Testis (tissue), 3 donors: ENCODE data around the gene TPO. TPM values are rescaled to one million over a fixed set of nuclear protein-coding genes. Genes with fewer than 3 reads are reported as not detected.

ENCODE experiments used
- DNase-seq: peaks from one replicate; pipeline ENCODE4 v3.0.0-alpha.2; 2019
- H3K27ac ChIP-seq, 2 donors: fragments of 200-600 bp; sonication (generic); one replicate each; pipeline ENCODE4 v1.5.1; 2019
- H3K27me3 ChIP-seq: fragments of 200-600 bp; sonication (generic); one replicate; pipeline ENCODE4 v1.5.1; 2019
- H3K36me3 ChIP-seq: fragments of 200-600 bp; sonication (generic); one replicate; pipeline ENCODE4 v1.5.1; 2017; ENCODE audit warnings: low read depth; ENCODE audit errors: missing control alignments
- H3K4me1 ChIP-seq: fragments of 200-600 bp; sonication (generic); one replicate; pipeline ENCODE4 v1.5.1; 2019
- H3K4me3 ChIP-seq, 2 donors: fragments of 200-600 bp; sonication (generic); one replicate each; pipeline ENCODE4 v1.5.1; 2017 to 2019
- H3K9me3 ChIP-seq: fragments of 200-600 bp; sonication (generic); one replicate; pipeline ENCODE4 v1.5.1; 2017
- CTCF ChIP-seq, 3 experiments: fragments of 450-650 bp in 2 of 3; fragments of 200-600 bp in 1 of 3; sonication (generic) in 1 of 3; IDR thresholded peaks; one replicate each; pipeline ENCODE4 v1.5.1; 2016 to 2019; ENCODE audit warnings: antibody characterized with exemption in 3 of 3, mild to moderate bottlenecking in 2 of 3, moderate library complexity in 1 of 3
- POLR2A ChIP-seq: fragments of 450-650 bp; IDR thresholded peaks from one replicate; pipeline ENCODE4 v1.6.1; 2017; ENCODE audit warnings: antibody characterized with exemption, mild to moderate bottlenecking, moderate library complexity
- WGBS, 2 donors: methylation state at CpG; one replicate each; pipeline ENCODE4 v1.1.5; 2018; 5-methylcytosine and 5-hydroxymethylcytosine counted together
- intact Hi-C: fragments of 100-400 bp; cut with DNase I; formaldehyde crosslinking; loops from one replicate; pipeline ENCODE4 v1.15.1; 2023; ENCODE audit warnings: low total_unique reads
- polyA plus RNA-seq: library from polyadenylated mRNA; stranded (reverse); fragments of 350-450 nt; fragmentation: Illumina TruSeq; extraction: RNeasy Lipid Tissue Mini Kit (QIAGEN cat#74804); gene quantifications from one replicate; pipeline ENCODE4 v1.2.3, GENCODE V29; 2014; ENCODE audit warnings: low read depth, low replicate concordance; ENCODE audit not compliant: insufficient read depth
- total RNA-seq, 2 donors: library from RNA; depleted of rRNA; stranded (reverse); fragments of >200 nt; gene quantifications; one replicate each; pipeline ENCODE4 v1.2.3, GENCODE V29; 2016

The TPO gene
- total and polyA plus RNA-seq, 3 donors from 2014 or later: 2.9 to 5.6 (median 2.9) TPM

DNA sequence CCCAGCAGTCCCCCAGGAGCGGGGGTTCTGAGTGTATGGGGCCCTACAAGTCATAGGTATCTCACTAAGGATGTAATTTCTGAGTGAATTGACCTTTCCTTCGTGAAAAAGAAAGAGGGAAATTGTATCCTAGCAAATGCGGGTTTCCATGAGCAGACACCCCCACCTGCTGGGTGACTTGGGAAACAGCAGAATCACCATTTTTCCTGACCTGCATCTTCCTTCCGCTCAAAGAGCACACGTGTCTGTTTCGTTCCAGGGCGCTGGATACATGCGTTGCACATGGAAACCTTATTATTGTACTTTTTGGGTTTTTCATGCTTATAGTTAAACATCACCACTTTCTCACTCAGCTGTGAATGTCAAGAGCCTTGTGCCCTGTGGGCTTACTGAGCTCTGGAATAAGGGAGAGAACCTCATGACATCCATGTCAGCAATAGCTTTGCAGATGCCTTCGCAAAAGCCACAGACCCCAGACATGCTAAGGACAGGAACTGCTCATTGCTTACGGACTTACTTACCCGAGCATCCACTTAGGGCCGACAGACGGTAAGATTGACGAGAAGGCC is 132.8 kb downstream of the TPO start:
- Histone ChIP-seq H3K27me3 (no peaks in the 10 kb centered on the region), H3K4me3 (no peak overlapping the region), H3K36me3 (no peaks in the 10 kb centered on the region), H3K27ac (no peak overlapping the region), H3K9me3 (no peaks in the 10 kb centered on the region), H3K4me1 (no peaks in the 10 kb centered on the region)
- intact Hi-C loops: loop anchor here (10.0 kb wide), 1 partner anchor 591 kb away; the partner anchor contains the start of gene SNTG2
- 46 to 54% methylated on average over 14 of the region's 14 CpGs for whole genome bisulfite sequencing, 2 donors
- peak; percentile 77 to 84 (median 80) for TF ChIP-seq CTCF (IDR thresholded peaks at IDR 0.05)
- no peak for TF ChIP-seq POLR2A
- DNase-seq: peak; percentile 57

- no peak overlapping the region for H3K27ac ChIP-seq
- H3K4me1 ChIP-seq: no peaks in the 10 kb centered on the region
- H3K36me3 ChIP-seq: no peaks in the 10 kb centered on the region
- no peak overlapping the region for H3K4me3 ChIP-seq
- no peak for DNase-seq
- 85 to 91% methylated on average over 5 to 10 of the region's 10 CpGs for WGBS, 2 donors
- intact Hi-C loops: loop anchor here (10.0 kb wide), 1 partner anchor 592 kb away; the partner anchor contains the start of gene SNTG2
- TF ChIP-seq CTCF (IDR thresholded peaks at IDR 0.05) (no peak), POLR2A (no peak)
- no peaks in the 10 kb centered on the region for H3K27me3 ChIP-seq
- no peaks in the 10 kb centered on the region for H3K9me3 ChIP-seq
These were observed 133.6 kb downstream of the TPO start for GRCh38 chr2:1546901-1547300.

GRCh38 chr2:1548910-1549673 is 135.8 kb downstream of the TPO start:
- Histone ChIP-seq H3K27me3 (no peaks in the 10 kb centered on the region), H3K9me3 (no peaks in the 10 kb centered on the region), H3K36me3 (no peaks in the 10 kb centered on the region), H3K27ac (no peak overlapping the region), H3K4me1 (no peaks in the 10 kb centered on the region), H3K4me3 (no peak overlapping the region)
- no peak for DNase-seq
- TF ChIP-seq CTCF (IDR thresholded peaks at IDR 0.05) (no peak), POLR2A (no peak)
- intact Hi-C loops: loop anchor here (10.0 kb wide), 1 partner anchor 594 kb away; the partner anchor contains the start of gene SNTG2
- 91 to 96% methylated on average over 8 to 15 of the region's 15 CpGs for WGBS, 2 donors

DNA sequence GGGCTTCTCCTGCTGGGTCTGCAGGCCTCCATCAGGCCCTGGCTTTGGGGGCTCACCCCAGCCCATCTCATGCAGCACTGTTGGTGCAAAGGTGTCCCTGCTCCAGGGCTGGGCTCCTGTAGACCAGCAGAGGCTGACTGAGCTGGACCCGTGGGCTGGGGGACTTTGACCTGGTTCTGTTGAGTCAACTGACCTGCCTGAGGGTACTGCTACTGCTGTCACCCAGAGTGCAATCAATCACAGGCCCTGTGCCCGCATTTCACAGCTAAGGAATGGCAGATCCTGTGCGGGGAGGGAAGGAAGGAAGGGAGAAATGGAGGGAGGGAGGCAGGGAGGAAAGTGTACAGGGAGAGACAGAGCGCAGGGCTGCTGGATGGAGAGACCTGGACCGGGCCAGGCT is 136.8 kb downstream of the TPO start:
- no peak overlapping the region for H3K27ac ChIP-seq
- no peaks in the 10 kb centered on the region for H3K4me1 ChIP-seq
- H3K36me3 ChIP-seq: no peaks in the 10 kb centered on the region
- TF ChIP-seq CTCF (IDR thresholded peaks at IDR 0.05) (no peak), POLR2A (no peak)
- no peaks in the 10 kb centered on the region for H3K27me3 ChIP-seq
- 48 to 68% methylated on average over 5 of the region's 5 CpGs for WGBS, 2 donors
- no peak overlapping the region for H3K4me3 ChIP-seq
- no peak for DNase-seq
- intact Hi-C loops: no loop called here
- no peaks in the 10 kb centered on the region for H3K9me3 ChIP-seq
